ENCODE data around the gene CHRNE.

The CHRNE gene

DNA sequence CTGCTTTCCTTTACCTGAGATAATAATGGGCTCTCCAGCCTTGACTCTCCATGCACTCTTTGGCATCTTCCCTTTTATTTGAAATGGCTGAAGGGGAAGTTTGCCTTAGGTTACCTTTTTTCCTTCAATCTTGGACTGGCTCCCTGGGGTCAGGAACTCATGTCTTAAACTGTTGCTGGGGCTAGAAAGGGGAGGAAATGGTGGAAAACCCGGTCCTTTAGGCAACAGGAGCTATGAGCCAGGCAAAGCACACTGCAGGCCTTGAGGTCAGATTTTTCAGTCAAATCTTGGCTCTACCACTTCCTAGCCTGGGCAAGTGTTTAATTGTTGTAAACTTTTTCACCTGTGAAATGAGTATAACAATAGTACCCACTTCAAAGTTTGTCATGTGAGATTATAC lies 39.6 kb downstream of the CHRNE start:
- Histone ChIP-seq H3K36me3 (peaks cover 12% of the 10 kb centered on the region), H3K4me1 (ENCODE audit: control insufficient read depth in 1 of 2, insufficient read depth in 1 of 2, low read depth in 1 of 2, low read length in 1 of 2) (peaks cover 2 to 7% of the 10 kb centered on the region in 2 experiments), H3K27me3 (no peaks in the 10 kb centered on the region), H3K4me3 (ENCODE audit: low read depth in 1 of 2, low read length in 1 of 2) (no peak overlapping the region), H3K9me3 (no peaks in the 10 kb centered on the region), H3K27ac (no peak overlapping the region)
- TF ChIP-seq, protein P1, sequence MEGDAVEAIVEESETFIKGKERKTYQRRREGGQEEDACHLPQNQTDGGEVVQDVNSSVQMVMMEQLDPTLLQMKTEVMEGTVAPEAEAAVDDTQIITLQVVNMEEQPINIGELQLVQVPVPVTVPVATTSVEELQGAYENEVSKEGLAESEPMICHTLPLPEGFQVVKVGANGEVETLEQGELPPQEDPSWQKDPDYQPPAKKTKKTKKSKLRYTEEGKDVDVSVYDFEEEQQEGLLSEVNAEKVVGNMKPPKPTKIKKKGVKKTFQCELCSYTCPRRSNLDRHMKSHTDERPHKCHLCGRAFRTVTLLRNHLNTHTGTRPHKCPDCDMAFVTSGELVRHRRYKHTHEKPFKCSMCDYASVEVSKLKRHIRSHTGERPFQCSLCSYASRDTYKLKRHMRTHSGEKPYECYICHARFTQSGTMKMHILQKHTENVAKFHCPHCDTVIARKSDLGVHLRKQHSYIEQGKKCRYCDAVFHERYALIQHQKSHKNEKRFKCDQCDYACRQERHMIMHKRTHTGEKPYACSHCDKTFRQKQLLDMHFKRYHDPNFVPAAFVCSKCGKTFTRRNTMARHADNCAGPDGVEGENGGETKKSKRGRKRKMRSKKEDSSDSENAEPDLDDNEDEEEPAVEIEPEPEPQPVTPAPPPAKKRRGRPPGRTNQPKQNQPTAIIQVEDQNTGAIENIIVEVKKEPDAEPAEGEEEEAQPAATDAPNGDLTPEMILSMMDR (IDR thresholded peaks at IDR 0.05), result no peak

DNA sequence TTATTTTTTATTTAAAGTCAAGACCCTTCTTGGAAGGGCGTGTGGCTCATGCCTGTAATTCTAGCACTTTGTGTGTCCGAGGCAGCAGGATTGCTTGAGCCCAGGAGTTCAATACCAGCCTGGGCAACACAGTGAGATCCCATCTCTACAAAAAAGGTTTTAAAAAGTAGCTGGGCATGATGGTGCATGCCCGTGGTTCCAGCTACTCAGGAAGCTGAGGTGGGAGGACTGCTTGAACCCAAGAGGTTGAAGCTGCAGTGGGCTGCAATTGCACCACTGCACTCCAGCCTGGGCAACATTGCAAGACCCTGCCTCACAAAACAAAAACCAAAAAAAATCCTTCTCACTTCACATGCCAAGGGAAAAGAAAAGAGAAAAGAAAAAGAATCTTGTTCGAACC lies 40.2 kb downstream of the CHRNE start:
- Histone ChIP-seq H3K9me3 (no peaks in the 10 kb centered on the region), H3K27me3 (no peaks in the 10 kb centered on the region), H3K4me3 (ENCODE audit: low read depth in 1 of 2, low read length in 1 of 2) (no peak overlapping the region), H3K27ac (no peak overlapping the region), H3K36me3 (peaks cover 12% of the 10 kb centered on the region), H3K4me1 (ENCODE audit: control insufficient read depth in 1 of 2, insufficient read depth in 1 of 2, low read depth in 1 of 2, low read length in 1 of 2) (peaks cover 8 to 11% of the 10 kb centered on the region in 2 experiments)
- TF ChIP-seq, protein P1 (IDR thresholded peaks at IDR 0.05), result no peak

DNA sequence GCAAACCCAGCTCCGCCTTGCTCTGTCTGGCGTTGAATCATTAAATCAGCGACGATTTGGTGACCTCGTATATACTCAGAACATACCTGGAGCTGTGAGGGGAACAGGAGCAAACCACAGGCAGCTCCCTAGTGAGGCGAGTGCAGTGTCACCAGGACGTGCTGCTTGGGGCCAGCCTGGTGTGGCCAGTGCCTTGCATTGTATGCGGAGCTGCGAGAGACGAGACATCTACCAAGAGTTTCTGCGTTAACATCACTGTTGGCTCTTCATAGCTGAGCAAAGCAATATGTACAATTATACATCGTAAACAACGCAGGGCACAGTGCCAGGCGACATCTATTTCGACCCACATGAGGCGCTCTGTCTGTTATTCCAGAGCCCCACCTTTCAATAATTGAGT lies 41.8 kb downstream of the CHRNE start:
- no peak overlapping the region for H3K27ac ChIP-seq
- peaks cover 10 to 11% of the 10 kb centered on the region in 2 experiments for H3K4me1 ChIP-seq (ENCODE audit: control insufficient read depth in 1 of 2, insufficient read depth in 1 of 2, low read depth in 1 of 2, low read length in 1 of 2)
- H3K9me3 ChIP-seq, result no peaks in the 10 kb centered on the region
- no peaks in the 10 kb centered on the region for H3K27me3 ChIP-seq
- H3K4me3 ChIP-seq (ENCODE audit: low read depth in 1 of 2, low read length in 1 of 2), result no peak overlapping the region
- TF ChIP-seq, protein P1 (IDR thresholded peaks at IDR 0.05), result no peak
- H3K36me3 ChIP-seq, result peaks cover 19% of the 10 kb centered on the region

DNA sequence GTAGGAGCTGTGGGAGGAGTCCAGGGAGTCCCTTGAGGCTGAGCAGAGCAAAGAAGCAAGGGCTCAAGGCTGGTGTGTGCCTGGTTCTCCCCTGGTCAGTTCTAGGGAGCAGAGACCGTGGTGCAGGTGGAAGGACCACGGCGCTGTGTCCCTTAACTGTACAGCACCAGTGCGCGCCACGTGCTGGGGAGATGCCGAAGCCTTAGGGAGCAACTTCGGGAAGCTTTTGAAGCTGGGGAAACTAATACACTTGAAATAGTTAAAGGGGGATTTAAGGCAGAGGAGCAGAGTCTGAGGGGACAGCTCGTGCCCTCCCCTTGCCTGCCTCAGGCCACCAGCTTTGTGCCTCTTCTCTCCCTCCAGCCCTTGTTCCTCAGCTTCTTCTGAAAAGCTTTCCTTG lies 42.2 kb downstream of the CHRNE start:
- Histone ChIP-seq H3K4me1 (ENCODE audit: control insufficient read depth in 1 of 2, insufficient read depth in 1 of 2, low read depth in 1 of 2, low read length in 1 of 2) (peaks cover 10 to 11% of the 10 kb centered on the region in 2 experiments), H3K9me3 (no peaks in the 10 kb centered on the region), H3K27ac (no peak overlapping the region), H3K36me3 (peaks cover 19% of the 10 kb centered on the region), H3K27me3 (no peaks in the 10 kb centered on the region), H3K4me3 (ENCODE audit: low read depth in 1 of 2, low read length in 1 of 2) (no peak overlapping the region)
- TF ChIP-seq, protein P1 (IDR thresholded peaks at IDR 0.05), result no peak

DNA sequence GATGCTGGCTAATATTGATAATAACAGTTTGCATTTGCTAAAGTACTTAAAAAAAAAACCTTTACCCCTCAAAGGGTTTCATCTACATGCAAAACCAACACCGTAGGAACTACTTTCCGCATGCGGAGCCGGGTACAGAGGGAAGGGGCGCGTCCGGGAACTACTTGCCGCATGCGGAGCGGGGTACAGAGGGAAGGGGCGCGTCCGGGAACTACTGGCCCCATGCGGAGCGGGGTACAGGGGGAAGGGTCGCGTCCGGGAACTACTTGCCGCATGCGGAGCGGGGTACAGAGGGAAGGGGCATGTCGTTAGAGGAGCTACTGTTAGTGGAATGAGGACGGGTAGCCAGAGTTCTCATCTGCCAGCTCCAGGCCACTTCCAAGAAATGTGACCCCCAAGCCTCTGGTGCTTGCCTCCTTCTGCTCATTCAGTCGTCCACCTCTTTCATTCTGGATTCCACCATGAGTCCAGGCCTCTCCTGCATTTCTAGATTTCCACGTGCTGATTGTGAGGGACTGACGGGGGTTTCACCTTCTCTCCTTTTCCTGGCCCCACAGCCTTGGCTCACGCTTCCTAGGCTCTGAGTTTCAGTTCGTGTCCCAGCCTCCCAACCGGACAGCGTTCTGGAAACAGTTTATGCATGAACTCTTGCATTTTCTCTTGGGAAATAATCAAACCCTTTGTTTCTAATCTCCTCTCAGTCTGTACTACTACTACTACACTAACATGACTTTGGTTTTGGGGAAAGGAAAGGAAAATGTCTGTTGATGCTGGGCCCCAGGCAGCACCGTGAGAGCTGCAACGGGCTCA lies 42.9 kb downstream of the CHRNE start:
- TF ChIP-seq, protein P1 (IDR thresholded peaks at IDR 0.05), result no peak
- Histone ChIP-seq H3K9me3 (no peaks in the 10 kb centered on the region), H3K4me1 (ENCODE audit: control insufficient read depth in 1 of 2, insufficient read depth in 1 of 2, low read depth in 1 of 2, low read length in 1 of 2) (peaks cover 10 to 11% of the 10 kb centered on the region in 2 experiments), H3K27me3 (no peaks in the 10 kb centered on the region), H3K27ac (no peak overlapping the region), H3K4me3 (ENCODE audit: low read depth in 1 of 2, low read length in 1 of 2) (no peak overlapping the region), H3K36me3 (peaks cover 19% of the 10 kb centered on the region)
